VCaP (cell line): ENCODE data around the gene ANK3.
A peak's percentile ranks its signal among the peaks of the same experiment; 100 is the strongest.

Source experiments
- H3K27ac ChIP-seq: fragments of 450-650 bp; 2 replicates; pipeline ENCODE4 v1.5.1; 2017
- TF ChIP-seq, protein P1 (sequence below): fragments of 450-650 bp; conservative IDR thresholded peaks from 2 replicates; pipeline ENCODE4 v1.5.1; 2017; ENCODE audit warnings: mild to moderate bottlenecking, moderate library complexity

ANK3 gene

DNA sequence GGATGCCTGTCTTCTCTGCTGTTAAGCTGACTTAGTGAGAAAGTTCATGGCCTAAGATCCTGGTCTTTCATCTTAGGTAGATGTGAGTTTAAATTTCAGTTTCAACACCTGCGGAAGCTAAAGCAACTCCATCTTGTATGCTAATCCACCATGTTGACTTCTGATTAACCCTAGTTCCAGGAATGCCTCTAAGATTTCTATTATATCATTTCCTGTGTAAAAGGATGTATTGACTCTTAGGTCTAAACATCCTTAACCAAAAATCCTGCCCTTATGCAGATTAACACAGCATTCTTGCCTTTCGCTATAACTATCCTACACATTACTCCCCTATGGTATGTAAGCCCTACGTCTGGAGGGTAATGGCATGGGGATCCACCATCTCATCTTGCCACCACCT is 388.9 kb downstream of the ANK3 start:
- TF ChIP-seq, protein P1, sequence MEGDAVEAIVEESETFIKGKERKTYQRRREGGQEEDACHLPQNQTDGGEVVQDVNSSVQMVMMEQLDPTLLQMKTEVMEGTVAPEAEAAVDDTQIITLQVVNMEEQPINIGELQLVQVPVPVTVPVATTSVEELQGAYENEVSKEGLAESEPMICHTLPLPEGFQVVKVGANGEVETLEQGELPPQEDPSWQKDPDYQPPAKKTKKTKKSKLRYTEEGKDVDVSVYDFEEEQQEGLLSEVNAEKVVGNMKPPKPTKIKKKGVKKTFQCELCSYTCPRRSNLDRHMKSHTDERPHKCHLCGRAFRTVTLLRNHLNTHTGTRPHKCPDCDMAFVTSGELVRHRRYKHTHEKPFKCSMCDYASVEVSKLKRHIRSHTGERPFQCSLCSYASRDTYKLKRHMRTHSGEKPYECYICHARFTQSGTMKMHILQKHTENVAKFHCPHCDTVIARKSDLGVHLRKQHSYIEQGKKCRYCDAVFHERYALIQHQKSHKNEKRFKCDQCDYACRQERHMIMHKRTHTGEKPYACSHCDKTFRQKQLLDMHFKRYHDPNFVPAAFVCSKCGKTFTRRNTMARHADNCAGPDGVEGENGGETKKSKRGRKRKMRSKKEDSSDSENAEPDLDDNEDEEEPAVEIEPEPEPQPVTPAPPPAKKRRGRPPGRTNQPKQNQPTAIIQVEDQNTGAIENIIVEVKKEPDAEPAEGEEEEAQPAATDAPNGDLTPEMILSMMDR = no peak
- no peak overlapping the region for H3K27ac ChIP-seq

DNA sequence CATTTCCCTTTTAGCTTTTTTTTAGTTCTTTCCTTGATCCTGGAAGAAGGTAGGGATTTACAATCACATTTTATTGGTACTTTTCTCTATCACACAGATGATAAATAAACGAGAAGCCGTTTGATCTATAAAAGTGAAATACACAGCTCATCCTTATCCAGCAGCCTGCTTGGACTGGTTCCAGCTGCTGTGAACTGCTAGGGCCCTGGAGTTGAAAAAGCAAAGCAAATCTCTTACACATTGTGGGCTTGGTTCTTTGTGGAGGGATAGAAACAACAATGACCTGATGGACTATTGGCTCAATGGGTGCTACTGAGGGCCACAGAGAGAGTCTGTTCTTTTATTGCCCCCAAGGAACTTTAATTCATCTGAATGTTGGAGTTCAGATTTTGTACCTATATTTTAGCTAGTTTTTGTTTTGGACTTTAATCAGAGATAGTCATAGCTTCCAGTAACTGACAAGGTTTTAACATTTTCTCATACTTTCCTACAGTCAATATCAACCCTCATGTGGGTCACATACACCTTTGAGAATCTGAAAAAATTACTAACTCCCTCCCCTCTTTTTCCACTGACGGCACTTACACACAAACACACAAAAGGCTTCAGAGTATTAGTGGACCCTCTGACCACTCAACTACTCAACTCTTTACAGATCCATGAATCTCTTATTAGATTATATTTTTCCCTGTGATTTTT is 391.7 kb downstream of the ANK3 start:
- peak overlapping the region; percentile 42 for H3K27ac ChIP-seq
- TF ChIP-seq, protein P1 = no peak

DNA sequence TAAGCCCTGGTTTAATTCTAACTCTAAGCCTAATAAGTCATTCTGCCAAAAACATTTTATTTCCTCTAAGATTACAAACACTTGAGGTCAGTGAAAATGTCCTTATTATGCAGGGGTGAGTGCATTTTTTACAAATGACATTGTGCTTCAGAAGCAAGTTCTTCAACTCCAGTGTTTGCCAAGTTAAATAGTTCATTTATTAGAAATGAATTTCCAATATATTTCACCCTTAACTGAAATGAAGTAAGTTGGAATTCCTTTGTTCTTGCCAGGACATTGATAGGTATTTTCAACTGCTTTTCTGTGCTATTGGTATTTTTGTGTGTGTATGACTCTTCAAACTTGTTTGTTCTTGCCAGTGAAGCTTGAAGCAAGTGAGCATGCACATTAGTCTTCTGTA is 393.8 kb downstream of the ANK3 start:
- no peak overlapping the region for H3K27ac ChIP-seq
- TF ChIP-seq, protein P1 = no peak

DNA sequence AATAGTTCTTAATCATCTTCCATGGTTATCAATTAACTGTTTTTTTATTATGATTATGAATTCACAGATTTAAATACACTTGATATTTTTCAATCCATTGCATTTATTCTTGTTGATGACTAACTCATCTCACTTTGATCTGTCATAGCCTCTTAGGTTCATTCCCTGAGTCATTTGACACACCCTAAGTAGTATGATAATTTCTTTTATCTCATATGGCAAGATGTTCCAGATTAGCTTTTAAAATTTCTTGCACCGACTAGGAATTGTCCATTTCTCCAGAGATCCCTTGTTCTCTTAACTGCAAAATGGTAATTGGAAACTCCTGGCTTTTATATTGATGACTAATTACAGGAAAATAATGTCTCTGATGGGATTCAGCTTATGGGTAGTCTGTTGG is 395.7 kb downstream of the ANK3 start:
- no peak overlapping the region for H3K27ac ChIP-seq
- TF ChIP-seq, protein P1 = no peak

DNA sequence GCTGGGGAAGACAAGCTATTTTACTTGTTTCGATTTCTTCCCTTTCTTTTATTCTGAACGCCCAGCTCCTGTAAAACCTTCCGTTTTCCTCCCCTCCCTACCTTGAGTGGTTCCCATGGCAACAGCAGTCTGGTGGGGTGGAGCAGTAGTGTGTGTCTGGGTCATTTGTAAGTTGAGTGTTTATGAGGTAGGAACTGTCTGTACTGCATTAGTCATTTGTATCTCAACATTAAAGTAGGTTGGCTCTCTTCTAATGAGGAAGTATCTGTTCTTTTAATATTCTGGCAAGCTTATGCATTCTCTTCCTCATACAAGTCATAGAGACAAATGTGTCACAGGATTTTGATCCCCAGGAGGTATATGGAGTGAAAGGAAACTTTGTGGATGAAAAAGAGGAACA is 398.0 kb downstream of the ANK3 start:
- TF ChIP-seq, protein P1 = no peak
- peak overlapping the region; percentile 58 for H3K27ac ChIP-seq

DNA sequence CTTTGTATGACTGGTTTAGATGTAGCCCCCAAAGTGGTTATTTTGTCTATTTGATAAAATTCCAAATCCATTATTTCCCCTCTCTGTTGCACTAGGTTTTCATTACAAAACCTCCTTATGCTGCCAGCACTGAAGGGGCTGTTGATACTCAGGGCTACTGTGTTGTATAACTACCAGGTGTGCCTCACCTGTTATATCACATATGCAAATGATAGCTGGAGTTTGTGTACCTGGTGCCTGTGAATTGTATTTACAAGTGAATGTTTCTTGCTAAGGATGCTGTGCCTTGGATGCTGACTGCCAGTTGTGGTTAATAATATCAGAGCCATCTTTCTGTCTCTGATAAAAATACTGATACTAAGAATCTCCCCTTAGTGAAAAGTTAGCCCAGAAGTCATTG is 398.6 kb downstream of the ANK3 start:
- TF ChIP-seq, protein P1 = no peak
- peak overlapping the region; percentile 58 for H3K27ac ChIP-seq

DNA sequence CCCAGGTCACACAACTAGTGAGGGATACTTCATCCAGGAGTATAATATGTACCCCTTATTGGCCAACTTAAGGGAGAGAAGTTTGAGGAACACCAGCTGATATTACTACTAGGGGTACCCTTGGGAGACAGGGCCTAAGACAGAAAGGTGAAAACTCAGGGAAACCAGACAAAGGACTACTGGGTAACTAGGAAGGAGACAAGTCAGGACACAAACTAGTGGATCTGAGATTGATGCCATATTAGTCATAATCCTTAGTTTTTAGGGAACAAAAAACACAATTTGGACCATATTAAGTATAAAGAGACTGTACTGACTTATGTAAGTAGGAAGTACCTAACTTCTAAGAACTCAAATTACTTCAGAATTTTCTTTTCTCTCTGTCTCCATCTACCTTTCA is 404.0 kb downstream of the ANK3 start:
- H3K27ac ChIP-seq = no peak overlapping the region
- TF ChIP-seq, protein P1 = no peak
